Lower leg skin (tissue), 3 donors: ENCODE measurements around the gene FAM186B.

Experiments
- CTCF ChIP-seq, 3 donors: fragments of 450-650 bp; IDR thresholded peaks; one replicate each; pipeline ENCODE4 v1.5.1; 2016; ENCODE audit warnings: antibody characterized with exemption in 3 of 3, mild to moderate bottlenecking in 3 of 3, moderate library complexity in 2 of 3
- POLR2A ChIP-seq, 2 donors: fragments of 450-650 bp; IDR thresholded peaks; one replicate each; pipeline ENCODE4 v1.6.1; 2016 to 2017; ENCODE audit warnings: antibody characterized with exemption in 2 of 2, mild to moderate bottlenecking in 1 of 2, moderate library complexity in 1 of 2

GRCh38 chr12:49645146-49646039 is 40.0 kb upstream of the FAM186B start:
- TF ChIP-seq CTCF (IDR thresholded peaks at IDR 0.05): no peak
- TF ChIP-seq POLR2A (IDR thresholded peaks at IDR 0.05): no peak
